Measurements from ENCODE around the gene POLR3H.

The POLR3H gene

DNA sequence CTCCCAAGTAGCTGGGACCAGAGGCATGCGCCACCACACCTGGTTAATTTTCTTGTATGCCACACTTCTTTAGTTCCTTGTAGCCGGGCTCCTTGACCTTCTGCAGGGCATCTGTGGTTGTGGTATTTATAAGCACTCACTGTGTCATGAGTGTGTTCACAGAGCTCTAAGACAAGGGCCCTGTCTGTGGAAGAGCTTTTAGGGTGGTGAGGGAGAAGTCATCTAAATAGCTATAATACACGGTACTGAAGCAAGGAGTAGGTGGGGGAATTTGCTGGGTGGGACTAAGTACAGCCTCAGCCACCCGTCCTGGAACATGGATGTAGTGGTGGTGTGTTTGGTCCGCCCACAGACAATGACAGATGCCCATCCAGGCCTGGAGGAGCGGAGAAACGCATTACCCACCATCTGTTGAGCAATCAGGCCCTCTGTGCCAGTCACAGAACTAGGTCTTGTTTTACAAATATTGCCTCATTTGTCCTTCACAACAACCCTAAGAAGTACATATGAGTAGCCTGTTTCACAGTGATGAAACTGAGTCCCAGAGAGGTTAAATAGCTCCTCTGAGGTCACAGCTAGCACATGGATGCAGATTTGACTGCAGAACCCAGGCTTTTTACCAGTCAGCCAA lies 65.3 kb downstream of the POLR3H start:
- in situ Hi-C loops (cut with HindIII; ENCODE audit: low sequenced_read_pairs), result no loop called here
- H3K4me3 ChIP-seq (ENCODE audit: low read depth, low read length), result no peak overlapping the region
- TF ChIP-seq, protein P1, sequence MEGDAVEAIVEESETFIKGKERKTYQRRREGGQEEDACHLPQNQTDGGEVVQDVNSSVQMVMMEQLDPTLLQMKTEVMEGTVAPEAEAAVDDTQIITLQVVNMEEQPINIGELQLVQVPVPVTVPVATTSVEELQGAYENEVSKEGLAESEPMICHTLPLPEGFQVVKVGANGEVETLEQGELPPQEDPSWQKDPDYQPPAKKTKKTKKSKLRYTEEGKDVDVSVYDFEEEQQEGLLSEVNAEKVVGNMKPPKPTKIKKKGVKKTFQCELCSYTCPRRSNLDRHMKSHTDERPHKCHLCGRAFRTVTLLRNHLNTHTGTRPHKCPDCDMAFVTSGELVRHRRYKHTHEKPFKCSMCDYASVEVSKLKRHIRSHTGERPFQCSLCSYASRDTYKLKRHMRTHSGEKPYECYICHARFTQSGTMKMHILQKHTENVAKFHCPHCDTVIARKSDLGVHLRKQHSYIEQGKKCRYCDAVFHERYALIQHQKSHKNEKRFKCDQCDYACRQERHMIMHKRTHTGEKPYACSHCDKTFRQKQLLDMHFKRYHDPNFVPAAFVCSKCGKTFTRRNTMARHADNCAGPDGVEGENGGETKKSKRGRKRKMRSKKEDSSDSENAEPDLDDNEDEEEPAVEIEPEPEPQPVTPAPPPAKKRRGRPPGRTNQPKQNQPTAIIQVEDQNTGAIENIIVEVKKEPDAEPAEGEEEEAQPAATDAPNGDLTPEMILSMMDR (IDR thresholded peaks at IDR 0.05; ENCODE audit: low read depth, low read length, missing control alignments), result no peak
- no peak for DNase-seq (ENCODE audit: low read depth)

DNA sequence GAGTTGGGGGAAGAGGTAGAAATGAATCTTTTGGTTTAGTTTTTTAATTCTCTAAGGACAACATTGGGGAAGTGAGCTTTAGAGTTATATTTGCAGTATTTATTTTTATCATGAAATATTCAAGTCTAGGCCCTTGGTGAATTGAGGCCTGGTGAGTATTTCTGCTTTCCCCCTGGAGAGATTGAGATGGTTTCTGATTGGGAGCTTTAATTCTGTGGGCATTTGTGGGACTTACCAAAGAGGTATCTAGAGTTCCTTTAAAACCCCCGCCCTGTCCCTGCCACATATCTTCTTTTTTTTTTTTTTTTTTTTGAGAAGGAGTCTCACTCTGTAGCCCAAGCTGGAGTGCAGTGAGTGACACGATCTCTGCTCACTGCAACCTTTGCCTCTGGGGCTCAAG lies 65.8 kb downstream of the POLR3H start:
- no peak overlapping the region for H3K4me3 ChIP-seq (ENCODE audit: low read depth, low read length)
- DNase-seq (ENCODE audit: low read depth), result no peak
- TF ChIP-seq, protein P1 (IDR thresholded peaks at IDR 0.05; ENCODE audit: low read depth, low read length, missing control alignments), result no peak
- in situ Hi-C loops (cut with HindIII; ENCODE audit: low sequenced_read_pairs), result no loop called here
